ENCODE data around the gene IL17RC. TPM values are rescaled to one million over a fixed set of nuclear protein-coding genes. Genes with fewer than 3 reads are reported as not detected.
A peak's percentile ranks its signal among the peaks of the same experiment; 100 is the strongest.

IL17RC gene
- total RNA-seq, 3 donors from 2014 or later (not counting 1 experiment from before 2014, with no cell fraction given): 0.77 to 1.5 (median 1.2) TPM

DNA sequence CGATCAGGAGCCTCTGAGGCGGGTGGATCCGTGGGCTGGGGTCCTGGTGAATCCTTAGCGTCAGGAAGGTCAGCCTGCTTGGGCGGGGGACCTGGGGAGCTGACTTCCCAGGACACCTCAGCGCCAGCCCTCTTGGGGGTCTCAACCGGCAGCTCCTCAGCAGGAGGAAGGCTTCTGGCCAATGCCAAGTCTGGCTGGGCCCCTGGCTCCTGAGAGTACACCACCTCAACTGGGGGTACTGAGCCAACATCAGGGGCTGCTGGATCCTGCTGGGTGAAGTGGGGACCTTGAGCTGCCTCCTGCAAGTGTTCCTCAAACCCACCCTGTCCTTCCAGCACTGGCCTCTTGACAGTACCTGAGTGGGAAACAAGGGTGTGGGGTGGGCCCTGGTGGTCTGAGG is 32.2 kb downstream of the IL17RC start:
- ATAC-seq: no peak
- no peak overlapping the region for H3K4me3 ChIP-seq (ENCODE audit: low read length)
- no peak overlapping the region for H3K27ac Mint-ChIP-seq
- no peaks in the 10 kb centered on the region for H3K27me3 Mint-ChIP-seq (ENCODE audit: low read depth in 2 of 2)
- H3K27ac ChIP-seq (ENCODE audit: low read length): no peak overlapping the region
- peaks cover 23% of the 10 kb centered on the region for H3K4me1 ChIP-seq (ENCODE audit: control insufficient read depth, insufficient read depth, low read length)
- 95% methylated on average over 7 of the region's 7 CpGs for WGBS (ENCODE audit: insufficient coverage)
- no peaks in the 10 kb centered on the region for H3K9me3 Mint-ChIP-seq
- H3K4me1 Mint-ChIP-seq: peaks cover 21 to 24% of the 10 kb centered on the region in 2 donors
- DNase-seq: no peak
- no peaks in the 10 kb centered on the region for H3K36me3 ChIP-seq (ENCODE audit: control insufficient read depth, insufficient read depth, low read length)
- TF ChIP-seq, protein P1, sequence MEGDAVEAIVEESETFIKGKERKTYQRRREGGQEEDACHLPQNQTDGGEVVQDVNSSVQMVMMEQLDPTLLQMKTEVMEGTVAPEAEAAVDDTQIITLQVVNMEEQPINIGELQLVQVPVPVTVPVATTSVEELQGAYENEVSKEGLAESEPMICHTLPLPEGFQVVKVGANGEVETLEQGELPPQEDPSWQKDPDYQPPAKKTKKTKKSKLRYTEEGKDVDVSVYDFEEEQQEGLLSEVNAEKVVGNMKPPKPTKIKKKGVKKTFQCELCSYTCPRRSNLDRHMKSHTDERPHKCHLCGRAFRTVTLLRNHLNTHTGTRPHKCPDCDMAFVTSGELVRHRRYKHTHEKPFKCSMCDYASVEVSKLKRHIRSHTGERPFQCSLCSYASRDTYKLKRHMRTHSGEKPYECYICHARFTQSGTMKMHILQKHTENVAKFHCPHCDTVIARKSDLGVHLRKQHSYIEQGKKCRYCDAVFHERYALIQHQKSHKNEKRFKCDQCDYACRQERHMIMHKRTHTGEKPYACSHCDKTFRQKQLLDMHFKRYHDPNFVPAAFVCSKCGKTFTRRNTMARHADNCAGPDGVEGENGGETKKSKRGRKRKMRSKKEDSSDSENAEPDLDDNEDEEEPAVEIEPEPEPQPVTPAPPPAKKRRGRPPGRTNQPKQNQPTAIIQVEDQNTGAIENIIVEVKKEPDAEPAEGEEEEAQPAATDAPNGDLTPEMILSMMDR (IDR thresholded peaks at IDR 0.05): no peak
- no peaks in the 10 kb centered on the region for H3K36me3 Mint-ChIP-seq
- no peak overlapping the region for H3K4me3 Mint-ChIP-seq
- intact Hi-C loops (cut with micrococcal nuclease): no loop called here
- no peaks in the 10 kb centered on the region for H3K9me3 ChIP-seq (ENCODE audit: control insufficient read depth, insufficient read depth, low read length)
- H3K27me3 ChIP-seq (ENCODE audit: control insufficient read depth, insufficient read depth, low read length): no peaks in the 10 kb centered on the region

GRCh38 chr3:9949626-9950025 is 32.7 kb downstream of the IL17RC start:
- H3K27ac Mint-ChIP-seq: no peak overlapping the region
- no peak for ATAC-seq
- H3K4me1 ChIP-seq (ENCODE audit: control insufficient read depth, insufficient read depth, low read length): peaks cover 23% of the 10 kb centered on the region
- no peaks in the 10 kb centered on the region for H3K36me3 ChIP-seq (ENCODE audit: control insufficient read depth, insufficient read depth, low read length)
- no peaks in the 10 kb centered on the region for H3K9me3 Mint-ChIP-seq
- peaks cover 21 to 24% of the 10 kb centered on the region in 2 donors for H3K4me1 Mint-ChIP-seq
- 93% methylated on average over 9 of the region's 9 CpGs for WGBS (ENCODE audit: insufficient coverage)
- no peaks in the 10 kb centered on the region for H3K9me3 ChIP-seq (ENCODE audit: control insufficient read depth, insufficient read depth, low read length)
- H3K4me3 ChIP-seq (ENCODE audit: low read length): no peak overlapping the region
- intact Hi-C loops (cut with micrococcal nuclease): no loop called here
- no peak overlapping the region for H3K4me3 Mint-ChIP-seq
- H3K27ac ChIP-seq (ENCODE audit: low read length): no peak overlapping the region
- DNase-seq: no peak
- H3K27me3 ChIP-seq (ENCODE audit: control insufficient read depth, insufficient read depth, low read length): no peaks in the 10 kb centered on the region
- TF ChIP-seq, protein P1 (IDR thresholded peaks at IDR 0.05): no peak
- H3K36me3 Mint-ChIP-seq: no peaks in the 10 kb centered on the region
- no peaks in the 10 kb centered on the region for H3K27me3 Mint-ChIP-seq (ENCODE audit: low read depth in 2 of 2)

DNA sequence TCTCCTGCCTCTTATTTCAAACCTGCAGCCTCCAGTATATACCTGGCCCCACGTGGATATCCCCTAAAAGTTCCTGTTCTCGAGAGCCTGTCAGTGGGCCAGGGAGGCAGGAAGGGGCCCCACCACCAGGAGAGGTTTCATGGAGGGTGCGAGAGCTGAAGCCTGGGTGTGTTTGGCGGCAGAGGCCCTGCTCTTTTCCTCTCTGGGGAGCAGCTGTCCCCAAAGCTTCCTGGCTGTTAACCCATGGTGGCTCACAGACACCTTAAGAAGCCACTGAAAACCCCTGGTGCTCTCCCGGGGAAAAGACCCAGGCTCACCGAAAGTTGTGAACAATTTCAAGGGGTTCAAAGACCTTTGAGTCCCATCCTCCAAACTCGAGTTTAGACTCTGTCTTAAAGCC is 34.2 kb downstream of the IL17RC start:
- H3K4me1 ChIP-seq (ENCODE audit: control insufficient read depth, insufficient read depth, low read length): peaks cover 19% of the 10 kb centered on the region
- no peaks in the 10 kb centered on the region for H3K27me3 ChIP-seq (ENCODE audit: control insufficient read depth, insufficient read depth, low read length)
- no peak overlapping the region for H3K4me3 ChIP-seq (ENCODE audit: low read length)
- H3K27ac ChIP-seq (ENCODE audit: low read length): no peak overlapping the region
- TF ChIP-seq, protein P1 (IDR thresholded peaks at IDR 0.05): no peak
- Mint-ChIP-seq H3K27ac (no peak overlapping the region), H3K4me3 (peak overlapping the region; percentile 92), H3K4me1 (peaks cover 20 to 22% of the 10 kb centered on the region in 2 donors), H3K9me3 (no peaks in the 10 kb centered on the region), H3K27me3 (ENCODE audit: low read depth in 2 of 2) (no peaks in the 10 kb centered on the region), H3K36me3 (no peaks in the 10 kb centered on the region)
- 6% methylated on average over 7 of the region's 7 CpGs for WGBS (ENCODE audit: insufficient coverage)
- ATAC-seq (no peak), DNase-seq (no peak)
- H3K36me3 ChIP-seq (ENCODE audit: control insufficient read depth, insufficient read depth, low read length): no peaks in the 10 kb centered on the region
- no peaks in the 10 kb centered on the region for H3K9me3 ChIP-seq (ENCODE audit: control insufficient read depth, insufficient read depth, low read length)
- intact Hi-C loops (cut with micrococcal nuclease): no loop called here

DNA sequence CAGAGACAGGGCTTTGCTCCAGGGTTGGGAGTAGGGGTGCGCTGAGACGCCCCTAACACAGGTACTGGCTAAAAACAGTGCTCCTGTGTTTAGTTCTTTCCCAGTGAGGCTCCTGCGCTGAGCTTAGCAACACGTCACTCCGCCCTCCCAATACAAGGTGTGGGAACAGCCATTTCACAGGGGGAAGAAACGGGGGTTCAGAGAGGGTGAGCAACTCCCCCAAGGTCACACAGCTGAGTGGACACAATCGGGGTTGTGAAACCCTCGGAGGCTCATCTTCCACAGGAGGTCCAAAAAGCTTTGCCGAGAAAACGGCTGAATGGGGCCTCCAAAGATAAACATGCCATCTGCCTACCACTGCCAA is 34.7 kb downstream of the IL17RC start:
- Histone ChIP-seq H3K9me3 (ENCODE audit: control insufficient read depth, insufficient read depth, low read length) (no peaks in the 10 kb centered on the region), H3K27ac (ENCODE audit: low read length) (no peak overlapping the region), H3K4me3 (ENCODE audit: low read length) (peak overlapping the region; percentile 35), H3K27me3 (ENCODE audit: control insufficient read depth, insufficient read depth, low read length) (no peaks in the 10 kb centered on the region), H3K36me3 (ENCODE audit: control insufficient read depth, insufficient read depth, low read length) (no peaks in the 10 kb centered on the region), H3K4me1 (ENCODE audit: control insufficient read depth, insufficient read depth, low read length) (peaks cover 17% of the 10 kb centered on the region)
- H3K4me3 Mint-ChIP-seq: peak overlapping the region; percentile 92
- TF ChIP-seq, protein P1 (IDR thresholded peaks at IDR 0.05): no peak
- peaks cover 17 to 19% of the 10 kb centered on the region in 2 donors for H3K4me1 Mint-ChIP-seq
- no peaks in the 10 kb centered on the region for H3K27me3 Mint-ChIP-seq (ENCODE audit: low read depth in 2 of 2)
- WGBS (ENCODE audit: insufficient coverage): 12% methylated on average over 10 of the region's 10 CpGs
- DNase-seq: no peak
- no peaks in the 10 kb centered on the region for H3K36me3 Mint-ChIP-seq
- no peak overlapping the region for H3K27ac Mint-ChIP-seq
- no peaks in the 10 kb centered on the region for H3K9me3 Mint-ChIP-seq
- no peak for ATAC-seq
- intact Hi-C loops (cut with micrococcal nuclease): no loop called here

Measured in natural killer cell (primary cell).